GM21360 (cell line): ENCODE measurements around the gene MEPCE.
"Not testable (repeated sequence)": the region's sequence is repeated elsewhere in the genome, so short reads cannot be mapped to it uniquely, and the experiment has no call there.

Experiments
- ATAC-seq: cut with Tn5 transposase; IDR thresholded peaks from one replicate; pipeline ENCODE4 v1.9.1; 2021; ENCODE audit warnings: mild to moderate bottlenecking, moderate library complexity; ENCODE audit not compliant: unreplicated experiment

Gene MEPCE

DNA sequence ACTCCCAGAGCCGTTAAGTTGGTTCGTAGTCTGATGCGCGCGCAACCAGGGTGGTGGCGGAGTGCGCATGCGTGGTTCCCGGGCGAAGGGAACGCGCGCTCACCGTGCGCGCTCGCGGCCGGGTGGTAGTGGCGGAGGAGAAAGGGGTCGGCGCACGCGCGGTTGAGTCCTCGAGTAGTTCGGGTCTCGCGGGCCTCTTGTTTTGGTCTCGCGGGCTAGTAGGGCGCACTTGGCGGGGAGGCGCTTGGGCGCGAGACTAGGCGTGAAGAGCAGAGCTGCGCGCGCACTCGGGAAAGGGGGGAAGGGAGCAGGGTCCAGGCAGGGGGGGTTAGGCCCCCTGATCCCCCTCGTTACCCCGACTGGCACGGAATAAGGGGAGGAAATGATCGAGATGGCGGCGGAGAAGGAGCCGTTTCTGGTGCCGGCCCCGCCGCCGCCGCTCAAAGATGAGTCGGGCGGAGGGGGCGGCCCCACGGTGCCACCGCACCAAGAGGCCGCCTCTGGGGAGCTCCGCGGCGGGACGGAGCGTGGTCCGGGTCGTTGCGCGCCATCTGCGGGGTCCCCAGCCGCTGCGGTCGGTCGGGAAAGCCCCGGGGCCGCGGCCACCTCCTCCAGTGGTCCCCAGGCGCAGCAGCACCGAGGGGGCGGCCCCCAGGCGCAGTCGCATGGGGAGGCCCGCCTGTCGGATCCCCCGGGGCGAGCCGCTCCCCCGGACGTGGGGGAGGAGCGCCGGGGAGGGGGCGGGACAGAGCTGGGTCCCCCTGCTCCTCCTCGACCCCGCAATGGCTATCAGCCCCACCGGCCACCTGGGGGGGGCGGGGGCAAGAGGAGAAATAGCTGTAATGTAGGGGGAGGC, at the start of gene MEPCE:
Gene MEPCE (plus strand): TSS at position 195 of the 856 bp plus-strand sequence. CDS start 188 bp downstream, at position 383.
- peak; percentile 35 for ATAC-seq

- ATAC-seq = no peak
Observed at GRCh38 chr7:100380196-100380595, 49.4 kb upstream of the MEPCE start.

DNA sequence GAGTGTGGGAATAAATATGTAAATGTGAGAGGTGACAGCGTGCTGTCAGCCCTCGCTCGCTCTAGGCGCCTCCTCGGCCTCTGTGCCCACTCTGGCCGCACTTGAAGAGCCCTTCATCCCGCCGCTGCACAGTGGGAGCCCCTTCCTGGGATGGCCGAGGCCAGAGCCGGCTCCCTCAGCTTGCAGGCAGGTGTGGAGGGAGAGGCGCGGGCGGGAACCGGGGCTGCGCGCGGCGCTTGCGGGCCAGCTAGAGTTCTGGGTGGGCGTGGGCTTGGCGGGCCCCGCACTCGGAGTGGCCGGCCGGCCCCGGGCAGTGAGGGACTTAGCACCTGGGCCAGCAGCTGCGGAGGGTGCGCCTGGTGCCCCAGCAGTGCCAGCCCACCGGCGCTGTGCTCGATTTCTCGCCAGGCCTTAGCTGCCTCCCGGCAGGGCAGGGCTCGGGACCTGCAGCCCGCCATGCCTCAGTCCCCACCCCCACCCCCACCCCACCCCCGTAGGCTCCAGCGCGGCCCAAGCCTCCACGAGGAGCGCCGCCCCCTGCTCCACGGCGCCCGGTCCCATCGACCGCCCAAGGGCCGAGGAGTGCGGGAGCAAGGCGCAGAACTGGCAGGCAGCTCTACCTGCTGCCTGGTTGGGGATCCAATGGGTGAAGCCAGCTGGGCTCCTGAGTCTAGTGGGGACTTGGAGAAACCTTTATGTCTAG, 47.9 kb upstream of the MEPCE start:
- ATAC-seq = not testable (repeated sequence)

GRCh38 chr7:100382234-100382853, 47.3 kb upstream of the MEPCE start:
- ATAC-seq = not testable (repeated sequence)

DNA sequence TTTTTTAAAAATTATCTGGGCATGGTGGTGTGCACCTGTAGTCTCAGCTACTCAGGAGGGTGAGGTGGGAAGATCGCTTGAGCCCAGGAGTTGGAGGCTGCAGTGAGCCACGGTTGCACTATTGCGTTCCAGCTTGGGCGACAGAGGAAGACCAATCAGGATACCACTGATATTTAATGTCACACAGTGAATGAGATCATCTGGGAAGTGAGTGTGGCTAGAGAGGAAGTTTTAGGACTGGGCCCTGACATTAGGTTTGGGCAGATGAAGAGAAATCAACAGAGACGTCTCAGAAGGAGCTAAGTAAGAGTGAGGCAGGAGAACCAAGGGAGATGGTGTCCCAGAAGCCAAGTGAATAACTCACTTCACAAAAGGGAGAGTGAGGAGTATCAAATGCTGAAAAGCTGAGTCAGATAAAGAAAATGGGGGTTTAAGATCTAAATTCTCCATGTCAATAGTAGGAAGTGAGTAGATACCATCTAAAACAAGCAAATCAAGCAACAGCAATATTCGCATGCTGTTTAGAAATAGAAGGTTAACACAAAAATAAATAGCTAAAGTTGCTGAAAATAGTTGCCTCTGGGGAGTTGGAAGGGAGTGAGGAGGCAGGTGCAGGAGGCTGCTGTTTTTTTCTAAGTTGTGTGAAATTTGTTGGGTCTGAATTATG, 44.9 kb upstream of the MEPCE start:
- no peak for ATAC-seq

- ATAC-seq = no peak
Observed at GRCh38 chr7:100386940-100387339, 42.7 kb upstream of the MEPCE start.

GRCh38 chr7:100387695-100388094, 41.9 kb upstream of the MEPCE start:
- ATAC-seq = no peak

DNA sequence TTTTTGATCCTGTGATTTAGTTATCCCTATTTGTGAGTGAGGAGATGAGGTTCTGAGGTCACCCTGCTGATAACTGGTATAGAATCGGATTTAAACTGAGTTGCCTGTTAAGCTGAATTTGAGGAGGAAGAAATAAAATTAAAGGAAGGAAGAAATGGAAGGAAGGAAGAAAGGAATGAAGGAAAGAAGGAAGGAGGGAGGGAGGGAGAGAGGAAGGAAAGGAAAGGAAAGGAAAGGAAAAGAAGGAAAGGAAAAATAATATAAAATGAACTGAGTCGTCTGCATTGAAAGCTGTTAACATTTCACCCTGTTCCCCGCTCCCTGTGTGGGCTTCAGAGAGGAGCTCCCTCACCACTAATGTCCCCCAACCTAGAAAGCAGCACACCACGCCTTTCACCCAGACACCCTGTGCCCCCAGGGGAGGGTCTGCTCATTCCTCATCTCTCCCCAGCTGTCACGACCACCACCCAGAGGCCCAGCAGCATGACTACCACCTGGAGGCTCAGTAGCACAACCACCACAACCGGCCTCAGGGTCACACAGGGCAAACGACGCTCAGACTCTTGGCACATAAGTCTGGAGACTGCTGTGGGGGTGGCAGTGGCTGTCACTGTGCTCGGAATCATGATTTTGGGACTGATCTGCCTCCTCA, 40.1 kb upstream of the MEPCE start:
- no peak for ATAC-seq

GRCh38 chr7:100390286-100391009, 39.2 kb upstream of the MEPCE start:
- no peak for ATAC-seq

GRCh38 chr7:100393233-100393905, 36.3 kb upstream of the MEPCE start:
- no peak for ATAC-seq

DNA sequence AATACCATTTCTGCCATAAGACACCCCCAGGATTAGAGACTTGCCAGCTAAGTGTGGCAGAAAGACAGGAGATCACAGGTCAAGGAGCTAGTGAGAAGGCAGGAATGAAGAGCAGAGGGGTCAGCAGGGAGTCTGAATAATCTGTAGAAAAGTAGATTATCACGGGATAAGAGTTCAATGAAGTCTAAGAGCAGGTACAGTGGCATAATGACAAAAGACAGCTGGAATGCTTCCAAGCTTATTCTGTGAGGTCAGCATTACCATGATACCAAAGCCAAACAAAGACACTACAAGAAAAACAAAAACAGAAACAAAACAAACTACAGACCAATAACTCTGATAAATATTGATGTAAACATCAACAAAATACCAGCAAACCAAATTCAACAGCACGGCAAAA, 35.6 kb upstream of the MEPCE start:
- no peak for ATAC-seq

DNA sequence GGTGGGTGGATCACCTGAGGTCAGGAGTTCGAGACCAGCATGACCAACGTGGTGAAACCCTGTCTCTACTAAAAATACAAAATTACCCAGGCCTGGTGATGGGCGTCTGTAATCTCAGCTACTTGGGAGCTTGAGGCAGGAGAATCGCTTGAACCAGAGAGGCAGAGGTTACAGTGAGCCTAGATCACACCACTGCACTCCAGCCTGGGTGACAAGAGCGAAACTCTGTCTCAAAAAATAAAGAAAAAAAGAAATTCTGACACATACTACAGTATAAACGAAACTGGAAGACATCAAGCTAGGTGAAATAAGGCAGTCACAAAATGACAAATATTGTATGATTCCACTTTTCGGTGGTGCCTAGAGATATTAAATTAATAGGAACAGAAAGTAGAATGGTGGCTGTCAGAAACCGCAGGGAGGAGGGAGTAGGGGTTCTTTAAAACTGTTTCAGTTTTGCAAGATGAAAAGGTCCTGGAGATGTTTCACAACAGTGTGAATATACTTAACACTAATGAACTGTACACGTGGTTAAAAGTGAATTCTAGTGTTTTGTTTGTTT, 33.1 kb upstream of the MEPCE start:
- ATAC-seq = peak; percentile 78

DNA sequence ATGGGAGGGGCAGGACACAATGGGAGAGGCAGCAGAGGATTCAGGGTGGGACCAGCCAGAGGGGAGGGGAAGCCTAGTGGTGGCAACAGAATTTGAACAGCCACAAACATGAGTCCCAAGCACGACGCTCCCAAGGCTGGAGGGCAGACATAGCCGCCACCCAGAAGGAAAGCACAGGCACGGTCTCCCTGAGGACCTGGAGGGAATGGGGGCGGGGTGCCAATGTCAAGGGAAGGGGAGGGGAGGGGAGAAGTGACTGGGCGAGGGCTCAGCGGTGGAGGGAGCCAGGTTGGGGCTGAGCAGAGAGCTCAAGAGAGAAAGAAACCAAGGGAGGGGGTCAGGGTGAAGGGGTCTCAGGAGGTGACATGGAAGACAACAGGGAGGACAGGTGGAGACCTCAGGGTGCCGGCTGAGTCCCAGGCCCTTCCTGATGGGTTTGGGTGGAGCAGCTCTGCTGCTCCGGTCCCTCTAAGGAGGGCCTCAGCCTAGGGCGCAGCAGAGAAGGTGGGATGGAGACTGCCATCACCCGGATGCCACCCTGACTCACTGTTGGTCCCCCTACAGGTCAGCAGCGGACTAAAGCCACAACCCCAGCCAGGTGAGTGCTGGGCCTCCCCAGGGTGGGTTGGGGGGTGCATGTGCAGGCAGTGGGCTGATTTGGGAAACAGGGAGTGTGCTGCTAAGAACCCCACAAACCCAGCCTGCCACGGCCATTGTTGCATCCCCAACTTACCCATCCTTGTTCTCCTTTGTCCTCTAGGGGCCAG, 32.1 kb upstream of the MEPCE start:
- no peak for ATAC-seq

DNA sequence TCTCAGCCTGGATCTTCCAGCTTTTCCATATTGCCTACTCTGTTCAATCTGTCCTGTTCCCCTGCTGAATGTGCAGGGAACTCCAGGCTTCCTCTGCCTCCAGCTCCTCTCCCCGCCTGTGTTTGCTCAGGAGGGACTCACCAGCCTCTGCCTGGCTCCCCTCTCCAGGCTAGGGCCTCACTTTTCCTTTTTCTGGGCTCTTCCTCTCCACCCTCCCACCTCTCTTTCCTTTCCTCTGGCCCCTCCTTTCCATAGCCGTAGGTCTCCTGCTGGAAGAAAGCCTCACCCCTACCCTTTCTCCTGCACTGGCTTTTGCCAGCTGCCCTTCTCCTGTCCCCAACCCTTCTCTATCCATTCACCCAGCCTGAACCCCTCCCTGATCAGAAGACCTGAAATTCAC, 31.4 kb upstream of the MEPCE start:
- no peak for ATAC-seq

GRCh38 chr7:100400041-100400440, 29.6 kb upstream of the MEPCE start:
- no peak for ATAC-seq

DNA sequence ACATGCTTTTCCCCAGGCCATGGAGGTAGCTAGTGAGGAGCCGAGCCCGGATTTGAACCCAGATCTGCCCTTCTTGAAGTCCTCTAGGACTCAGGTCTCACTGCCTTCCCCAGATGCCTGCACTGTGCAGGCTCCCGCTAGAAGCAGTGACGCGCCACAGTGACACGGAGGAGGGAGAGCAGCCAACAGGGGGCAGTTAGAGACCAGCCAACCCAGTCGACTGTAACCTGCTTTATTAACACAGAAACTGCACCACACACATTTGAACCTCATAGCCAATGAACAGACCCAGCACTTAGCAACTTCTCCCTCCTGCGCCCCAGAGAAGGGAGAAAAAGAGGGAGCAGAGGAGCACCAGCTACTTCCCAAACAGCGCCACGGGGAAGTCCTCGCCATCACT, 29.0 kb upstream of the MEPCE start:
- ATAC-seq = no peak

GRCh38 chr7:100401811-100402210, 27.8 kb upstream of the MEPCE start:
- no peak for ATAC-seq

DNA sequence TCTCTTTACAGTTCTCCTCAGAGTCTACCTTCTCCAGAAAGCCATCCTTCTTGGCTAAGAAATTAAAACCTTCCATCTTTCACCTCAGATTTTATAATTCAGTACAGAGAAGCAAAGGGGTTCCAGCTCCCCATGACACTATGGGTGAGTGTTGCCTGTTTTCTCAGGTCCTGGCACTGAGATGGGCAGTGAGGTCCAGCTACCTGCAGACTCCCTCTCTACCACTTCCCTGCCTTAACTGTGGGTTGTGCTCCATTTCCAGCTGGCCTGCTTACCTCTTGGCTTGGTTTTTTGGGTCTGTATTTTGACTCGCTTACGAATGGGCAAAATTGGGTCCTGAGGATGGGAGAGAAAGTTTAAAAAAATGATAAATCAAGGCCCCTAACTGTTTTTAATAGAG, 27.4 kb upstream of the MEPCE start:
- ATAC-seq = no peak
